CD4-positive, CD25-positive, alpha-beta regulatory T cell (primary cell): ENCODE data around the gene AMER1. TPM values are rescaled to one million over a fixed set of nuclear protein-coding genes. Genes with fewer than 3 reads are reported as not detected.

Source experiments
- ATAC-seq, 2 donors: fragments of 150-1000 bp; cut with Tn5 transposase; one replicate each; pipeline ENCODE4 v1.10.0; 2021; ENCODE audit warnings: low read depth in 2 of 2, moderate number of reproducible peaks in 2 of 2, moderate library complexity in 1 of 2
- DNase-seq, 3 donors: peaks; one replicate each; pipeline versions ENCODE4 v3.0.0 to v3.0.0-alpha.2; 2012 to 2022; ENCODE audit warnings: mixed read lengths in 1 of 3
- H3K27ac ChIP-seq: one replicate; pipeline ENCODE4 v1.7.0; 2013; ENCODE audit warnings: mild to moderate bottlenecking, low read length; ENCODE audit not compliant: insufficient read depth, poor library complexity, severe bottlenecking
- H3K27me3 ChIP-seq: one replicate; pipeline ENCODE4 v1.7.0; 2013; ENCODE audit warnings: low read length; ENCODE audit not compliant: control insufficient read depth, insufficient read depth
- H3K36me3 ChIP-seq: one replicate; pipeline ENCODE4 v1.7.0; 2013; ENCODE audit warnings: mild to moderate bottlenecking, low read length, moderate library complexity; ENCODE audit not compliant: control insufficient read depth, insufficient read depth
- H3K4me1 ChIP-seq: 2 replicates; pipeline ENCODE4 v1.7.0; 2013; ENCODE audit warnings: mild to moderate bottlenecking, low read length; ENCODE audit not compliant: insufficient read depth, control insufficient read depth, poor library complexity, severe bottlenecking
- H3K4me3 ChIP-seq: one replicate; pipeline ENCODE4 v1.7.0; 2013; ENCODE audit warnings: low read depth, mild to moderate bottlenecking, low read length, moderate library complexity
- H3K9me3 ChIP-seq, 2 experiments: 1 replicate in 1 of 2; 2 replicates in 1 of 2; pipeline ENCODE4 v1.7.0; 2013; ENCODE audit warnings: low read length in 2 of 2, mild to moderate bottlenecking in 1 of 2, moderate library complexity in 1 of 2; ENCODE audit not compliant: control insufficient read depth in 2 of 2
- H3K27ac Mint-ChIP-seq, 3 donors: one replicate each; pipeline ENCODE4 v1.8.0; 2020 to 2022; ENCODE audit warnings: mild to moderate bottlenecking in 3 of 3, mixed read lengths in 3 of 3, moderate library complexity in 2 of 3
- H3K27me3 Mint-ChIP-seq: one replicate; pipeline ENCODE4 v1.8.0; 2022; ENCODE audit warnings: mild to moderate bottlenecking, mixed read lengths
- H3K36me3 Mint-ChIP-seq: one replicate; pipeline ENCODE4 v1.8.0; 2020; ENCODE audit warnings: mixed read lengths
- H3K4me1 Mint-ChIP-seq, 4 donors: one replicate each; pipeline ENCODE4 v1.8.0; 2020 to 2022; ENCODE audit warnings: mixed read lengths in 4 of 4, mild to moderate bottlenecking in 1 of 4
- H3K4me3 Mint-ChIP-seq, 4 donors: one replicate each; pipeline ENCODE4 v1.8.0; 2020 to 2022; ENCODE audit warnings: mild to moderate bottlenecking in 4 of 4, mixed read lengths in 4 of 4, moderate library complexity in 3 of 4
- H3K9me3 Mint-ChIP-seq, 7 donors: one replicate each; pipeline ENCODE4 v1.8.0; 2020 to 2022; ENCODE audit warnings: mixed read lengths in 7 of 7, mild to moderate bottlenecking in 3 of 7, moderate library complexity in 2 of 7
- polyA plus RNA-seq, 4 donors: library from polyadenylated mRNA; unstranded; fragments of 300-500 nt; fragmentation: Illumina TruSeq; gene quantifications; one replicate each; pipeline ENCODE4 v1.2.3, GENCODE V29; 2021
- total RNA-seq: library from RNA; stranded (reverse); gene quantifications from one replicate; pipeline ENCODE4 v1.2.3, GENCODE V29; 2022

The AMER1 gene
- total and polyA plus RNA-seq, 5 donors from 2014 or later, result 0.02 to 3.1 (median 0.06) TPM

DNA sequence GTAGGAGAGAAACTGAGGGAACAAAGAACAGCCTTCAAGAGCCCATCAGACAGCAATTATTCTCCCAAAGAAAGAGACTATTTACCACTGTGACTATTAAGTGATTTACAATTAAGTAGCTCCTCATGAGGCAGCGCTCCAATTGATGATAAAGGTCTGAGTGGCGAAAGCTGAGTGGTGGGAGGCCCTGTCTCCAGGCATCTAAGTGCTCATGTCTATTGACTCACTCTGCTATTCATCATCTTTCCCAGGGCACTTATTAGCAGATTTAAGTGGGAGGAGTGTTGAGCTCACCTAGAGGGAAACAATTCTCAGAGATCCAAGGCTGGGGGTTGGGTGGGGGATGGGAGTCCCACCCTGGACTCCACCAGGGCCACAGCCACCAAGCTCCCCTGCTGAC lies 23.3 kb downstream of the AMER1 start:
- H3K4me3 ChIP-seq, result no peak overlapping the region
- DNase-seq, result no peak
- Mint-ChIP-seq H3K4me3 (no peak overlapping the region), H3K4me1 (no peaks in the 10 kb centered on the region), H3K27ac (no peak overlapping the region), H3K27me3 (no peaks in the 10 kb centered on the region), H3K9me3 (peaks cover 0 to 4% (median 0%) of the 10 kb centered on the region in 7 donors), H3K36me3 (no peaks in the 10 kb centered on the region)
- H3K9me3 ChIP-seq, result no peaks in the 10 kb centered on the region
- no peak for ATAC-seq
- H3K4me1 ChIP-seq, result no peaks in the 10 kb centered on the region
- no peaks in the 10 kb centered on the region for H3K36me3 ChIP-seq
- H3K27ac ChIP-seq, result no peak overlapping the region
- no peaks in the 10 kb centered on the region for H3K27me3 ChIP-seq

DNA sequence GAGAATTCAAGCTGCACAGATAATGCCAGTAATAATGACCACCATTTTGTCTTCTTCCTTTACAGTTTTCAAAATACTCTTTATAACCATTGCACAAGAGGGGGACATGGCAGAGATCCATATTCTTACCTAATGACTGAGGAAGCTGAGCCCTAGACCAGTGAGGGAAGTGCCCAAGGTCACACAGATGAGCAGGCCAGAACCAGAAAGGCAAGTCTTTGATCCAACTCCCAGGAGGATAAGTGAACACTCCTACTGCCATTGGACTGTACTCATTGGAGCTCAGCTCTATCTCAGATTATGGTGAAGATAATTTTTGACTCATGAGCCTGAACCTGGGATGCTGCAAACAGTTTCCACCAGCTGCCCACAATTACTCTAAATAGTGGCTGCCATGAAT lies 28.6 kb downstream of the AMER1 start:
- DNase-seq (no peak), ATAC-seq (no peak)
- Mint-ChIP-seq H3K27me3 (no peaks in the 10 kb centered on the region), H3K4me1 (no peaks in the 10 kb centered on the region), H3K36me3 (no peaks in the 10 kb centered on the region), H3K27ac (no peak overlapping the region), H3K9me3 (peaks cover 0 to 4% (median 0%) of the 10 kb centered on the region in 7 donors), H3K4me3 (no peak overlapping the region)
- Histone ChIP-seq H3K36me3 (no peaks in the 10 kb centered on the region), H3K9me3 (no peaks in the 10 kb centered on the region), H3K27me3 (no peaks in the 10 kb centered on the region), H3K4me3 (no peak overlapping the region), H3K4me1 (no peaks in the 10 kb centered on the region), H3K27ac (no peak overlapping the region)

DNA sequence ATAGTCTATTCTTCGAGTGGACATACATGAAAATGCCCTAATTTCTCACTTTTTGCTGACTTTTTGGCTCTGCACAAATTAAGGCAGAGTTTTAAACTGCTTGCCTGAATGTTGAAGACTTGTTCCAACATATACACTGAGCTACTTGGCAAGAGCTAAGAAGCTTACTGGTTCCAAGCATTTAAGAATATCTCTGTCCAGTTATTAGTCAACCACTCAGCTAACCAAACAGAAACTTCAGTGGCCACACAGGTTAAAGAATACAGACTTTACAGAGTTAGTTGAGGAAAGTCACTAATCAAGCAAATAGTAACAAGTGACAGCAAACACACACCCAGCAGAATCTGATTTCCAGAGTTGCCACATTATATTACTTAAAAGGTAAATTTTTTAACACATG lies 35.5 kb downstream of the AMER1 start:
- Mint-ChIP-seq H3K27me3 (no peaks in the 10 kb centered on the region), H3K4me1 (no peaks in the 10 kb centered on the region)

DNA sequence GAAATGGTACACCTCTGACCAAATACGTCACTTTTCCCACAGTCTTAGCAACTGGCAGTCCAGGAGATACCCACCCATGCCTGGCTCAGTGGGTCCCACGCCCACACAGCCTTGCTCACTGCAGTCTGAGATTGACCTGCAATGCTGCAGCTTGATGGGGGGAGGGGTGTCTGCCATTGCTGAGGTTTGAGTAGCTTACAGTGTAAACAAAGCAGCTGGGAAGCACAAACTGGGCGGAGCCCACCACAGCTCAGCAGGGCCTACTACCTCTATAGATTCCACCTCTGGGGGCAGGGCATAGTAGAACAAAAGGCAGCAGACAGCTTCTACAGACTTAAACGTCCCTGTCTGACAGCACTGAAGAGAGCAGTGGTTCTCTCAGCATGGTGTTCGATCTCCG lies 52.7 kb downstream of the AMER1 start:
- Histone ChIP-seq H3K27ac (no peak overlapping the region), H3K27me3 (no peaks in the 10 kb centered on the region), H3K36me3 (no peaks in the 10 kb centered on the region), H3K9me3 (no peaks in the 10 kb centered on the region), H3K4me1 (no peaks in the 10 kb centered on the region), H3K4me3 (no peak overlapping the region)
- Mint-ChIP-seq H3K9me3 (peaks cover 0 to 9% (median 2%) of the 10 kb centered on the region in 7 donors), H3K4me3 (no peak overlapping the region), H3K36me3 (no peaks in the 10 kb centered on the region), H3K4me1 (no peaks in the 10 kb centered on the region), H3K27me3 (no peaks in the 10 kb centered on the region), H3K27ac (no peak overlapping the region)
- ATAC-seq (no peak), DNase-seq (no peak)

More for the DNA sequence above, 35.5 kb downstream of the AMER1 start:
- no peaks in the 10 kb centered on the region for H3K9me3 ChIP-seq
- Mint-ChIP-seq H3K4me3 (no peak overlapping the region), H3K27ac (no peak overlapping the region), H3K9me3 (no peaks in the 10 kb centered on the region), H3K36me3 (no peaks in the 10 kb centered on the region)
- no peaks in the 10 kb centered on the region for H3K27me3 ChIP-seq
- no peaks in the 10 kb centered on the region for H3K36me3 ChIP-seq
- H3K4me3 ChIP-seq, result no peak overlapping the region
- H3K4me1 ChIP-seq, result no peaks in the 10 kb centered on the region
- ATAC-seq (no peak), DNase-seq (no peak)
- H3K27ac ChIP-seq, result no peak overlapping the region

DNA sequence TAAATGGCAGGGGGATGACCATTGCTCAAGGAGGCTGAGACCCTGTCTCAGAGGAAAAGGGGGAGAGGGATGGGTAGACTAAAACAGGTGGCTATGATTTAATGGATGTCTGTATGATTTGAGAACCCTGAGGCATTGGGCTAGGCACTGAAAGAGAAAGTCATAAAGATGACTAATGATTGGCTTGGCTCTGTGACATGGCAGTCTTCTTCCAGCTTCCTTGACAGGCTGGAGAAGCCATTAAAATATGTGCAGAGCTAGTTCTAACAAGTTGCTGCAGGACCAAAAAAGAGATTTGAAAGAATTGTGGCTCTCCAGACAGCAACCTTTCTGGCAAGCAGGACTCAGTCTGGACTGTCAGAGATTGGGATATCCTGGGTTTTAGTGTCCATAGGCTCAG lies 53.6 kb downstream of the AMER1 start:
- peaks cover 0 to 9% (median 2%) of the 10 kb centered on the region in 7 donors for H3K9me3 Mint-ChIP-seq
- H3K36me3 Mint-ChIP-seq, result no peaks in the 10 kb centered on the region
- no peaks in the 10 kb centered on the region for H3K9me3 ChIP-seq

DNA sequence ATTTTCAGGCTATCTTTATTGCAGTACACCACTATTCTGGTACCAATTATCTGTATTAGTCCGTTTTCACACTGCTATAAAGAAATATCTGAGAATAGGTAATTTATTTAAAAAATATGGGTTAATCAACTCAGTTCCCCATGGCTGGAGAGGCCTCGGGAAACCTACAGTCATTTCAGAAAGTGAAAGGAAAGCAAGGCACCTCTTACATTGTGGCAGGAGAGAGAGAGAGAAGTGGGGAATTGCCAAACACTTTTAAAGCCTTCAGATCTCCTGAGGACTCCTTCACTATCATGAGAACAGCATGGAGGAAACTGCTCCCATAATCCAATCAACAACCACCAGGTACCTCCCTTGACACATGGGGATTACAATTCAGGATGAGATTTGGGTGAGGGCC lies 54.7 kb downstream of the AMER1 start:
- Histone ChIP-seq H3K36me3 (no peaks in the 10 kb centered on the region), H3K9me3 (no peaks in the 10 kb centered on the region), H3K4me3 (no peak overlapping the region), H3K27me3 (no peaks in the 10 kb centered on the region), H3K4me1 (no peaks in the 10 kb centered on the region), H3K27ac (no peak overlapping the region)
- Mint-ChIP-seq H3K4me3 (no peak overlapping the region), H3K4me1 (no peaks in the 10 kb centered on the region), H3K36me3 (no peaks in the 10 kb centered on the region), H3K9me3 (peaks cover 0 to 7% (median 0%) of the 10 kb centered on the region in 7 donors), H3K27ac (no peak overlapping the region), H3K27me3 (no peaks in the 10 kb centered on the region)
- ATAC-seq (no peak), DNase-seq (no peak)

More for the DNA sequence above, 53.6 kb downstream of the AMER1 start:
- no peak for DNase-seq
- Histone ChIP-seq H3K36me3 (no peaks in the 10 kb centered on the region), H3K4me1 (no peaks in the 10 kb centered on the region), H3K4me3 (no peak overlapping the region), H3K27me3 (no peaks in the 10 kb centered on the region), H3K27ac (no peak overlapping the region)
- no peak overlapping the region for H3K27ac Mint-ChIP-seq
- no peak overlapping the region for H3K4me3 Mint-ChIP-seq
- no peaks in the 10 kb centered on the region for H3K4me1 Mint-ChIP-seq
- no peaks in the 10 kb centered on the region for H3K27me3 Mint-ChIP-seq
- no peak for ATAC-seq

Other genes with a start within 250 kb of the AMER1 start
- gene ASB12, start 24.9 kb upstream of the AMER1 start, total RNA-seq, result not detected
- under 1 TPM in 1 of 4 donors, not detected in 3; 0.27 TPM for gene ASB12, start 24.9 kb upstream of the AMER1 start, polyA plus RNA-seq
- gene MTMR8, start 189.7 kb upstream of the AMER1 start, total RNA-seq, result 7.2 TPM
- gene MTMR8, start 189.7 kb upstream of the AMER1 start, polyA plus RNA-seq, result 1 to 10 TPM; 1.8 to 5.6 (median 3.9) TPM